Stimulated activated CD8-positive, alpha-beta memory T cell treated with anti-CD3 and anti-CD28 coated beads, Interleukin-7, amount 100 ng/mL, for 48 hours (primary cell): Measurements from ENCODE around the gene SNX12.
"Not testable (repeated sequence)": the region's sequence is repeated elsewhere in the genome, so short reads cannot be mapped to it uniquely, and the experiment has no call there.

Experiments
- DNase-seq, 2 donors: peaks; one replicate each; pipeline ENCODE4 v3.0.0-alpha.2; 2020; ENCODE audit warnings: low read depth in 1 of 2; ENCODE audit errors: extremely low read depth in 1 of 2

SNX12 gene

DNA sequence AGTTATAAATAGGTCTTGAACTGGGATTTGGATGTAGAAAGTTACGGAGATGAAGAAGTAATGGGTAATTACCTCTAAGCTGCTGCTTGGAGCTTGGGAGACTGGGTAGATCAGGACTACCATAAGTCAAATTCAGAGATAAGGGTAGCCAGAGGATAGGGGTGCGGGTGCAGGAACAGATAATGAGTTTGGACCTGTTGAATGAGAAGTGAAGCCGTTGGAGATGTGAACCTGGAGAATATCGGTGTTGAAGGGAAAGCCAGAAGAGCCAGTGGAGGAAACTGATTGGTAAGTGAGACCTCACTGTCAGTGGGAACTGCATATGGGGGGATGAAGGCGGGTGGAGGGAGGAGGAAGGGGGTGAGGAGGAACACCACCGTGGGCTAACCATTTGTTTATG lies 26.9 kb upstream of the SNX12 start:
- DNase-seq, result no peak

DNA sequence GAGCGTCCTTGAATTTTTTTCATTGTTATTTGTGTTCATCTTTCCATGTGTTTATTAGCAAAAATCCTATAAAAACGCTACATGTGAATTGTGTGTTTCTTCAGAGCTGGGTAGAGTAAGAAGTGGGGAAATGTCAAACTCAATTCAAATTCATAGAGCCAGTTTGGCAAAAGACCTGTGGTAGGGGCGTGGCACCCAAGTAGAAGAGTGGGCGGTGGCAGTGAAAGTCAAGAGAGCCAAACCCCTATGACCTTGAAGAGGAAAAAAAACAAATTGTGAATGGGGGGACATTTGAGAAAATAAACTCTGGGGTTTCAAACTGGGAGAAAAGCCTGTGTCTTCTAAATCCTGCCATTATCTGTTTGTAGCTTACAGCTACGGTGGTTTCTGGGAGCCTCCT lies 23.1 kb upstream of the SNX12 start:
- DNase-seq, result no peak

DNA sequence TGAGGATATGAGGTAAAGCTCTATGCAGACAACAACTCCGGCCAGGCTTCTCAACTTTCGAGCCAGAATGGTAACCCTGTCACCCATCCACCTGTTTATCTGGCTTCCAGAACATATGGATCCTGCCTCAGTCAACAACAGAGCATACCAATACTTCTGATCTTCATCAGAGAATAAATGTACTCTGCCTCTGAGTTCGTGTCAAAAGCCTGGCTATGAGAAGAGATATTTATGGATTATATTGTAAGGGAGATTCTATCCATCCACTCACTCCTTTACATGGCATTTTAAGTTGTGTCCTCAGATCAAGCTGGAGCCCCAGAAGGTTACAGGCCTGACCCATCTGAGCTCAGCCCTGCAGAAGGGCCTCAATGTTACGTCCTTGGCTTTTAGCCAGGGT lies 17.8 kb upstream of the SNX12 start:
- DNase-seq, result no peak

DNA sequence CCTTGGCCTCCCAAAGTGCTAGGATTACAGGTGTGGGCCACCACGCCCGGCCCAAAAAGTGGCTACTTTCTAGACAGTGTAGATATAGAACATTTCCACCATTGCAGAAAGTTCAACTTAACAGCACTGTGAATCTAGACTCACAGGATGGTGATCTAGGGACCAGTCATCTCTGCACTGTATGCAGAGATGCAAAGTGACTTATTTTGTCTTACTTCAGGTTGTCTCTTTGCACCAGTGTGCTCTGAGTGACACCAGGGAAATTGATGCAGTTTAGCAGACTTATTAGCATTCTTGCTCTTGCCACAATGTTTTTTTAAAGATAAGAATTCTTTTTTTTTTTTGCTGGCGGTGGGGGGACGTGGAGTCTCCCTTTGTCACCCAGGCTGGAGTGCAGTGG lies 14.7 kb upstream of the SNX12 start:
- no peak for DNase-seq

DNA sequence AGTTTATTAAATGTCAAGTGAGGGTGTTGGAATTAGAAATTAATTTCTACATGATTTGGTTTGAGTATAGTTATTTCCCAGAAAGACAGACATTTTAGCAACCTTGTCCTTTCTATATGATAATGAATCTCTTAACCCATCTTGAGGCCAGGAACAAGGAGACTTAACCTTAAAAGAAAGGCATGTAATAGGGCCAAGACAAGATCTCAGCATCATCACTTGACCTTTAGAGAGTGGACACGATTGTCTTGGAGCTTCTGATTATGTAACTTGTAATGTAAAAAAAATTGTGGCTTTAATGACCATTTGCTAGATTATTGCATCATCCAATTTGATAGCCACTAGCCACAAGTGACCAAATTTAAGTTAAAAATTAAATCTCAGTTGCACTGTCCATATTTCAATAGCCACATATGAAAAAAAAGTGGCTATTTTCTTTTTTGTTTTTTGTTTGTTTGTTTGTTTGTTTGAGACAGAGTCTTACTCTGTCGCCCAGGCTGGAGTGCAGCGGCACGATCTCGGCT lies 14.1 kb upstream of the SNX12 start:
- DNase-seq, result no peak

DNA sequence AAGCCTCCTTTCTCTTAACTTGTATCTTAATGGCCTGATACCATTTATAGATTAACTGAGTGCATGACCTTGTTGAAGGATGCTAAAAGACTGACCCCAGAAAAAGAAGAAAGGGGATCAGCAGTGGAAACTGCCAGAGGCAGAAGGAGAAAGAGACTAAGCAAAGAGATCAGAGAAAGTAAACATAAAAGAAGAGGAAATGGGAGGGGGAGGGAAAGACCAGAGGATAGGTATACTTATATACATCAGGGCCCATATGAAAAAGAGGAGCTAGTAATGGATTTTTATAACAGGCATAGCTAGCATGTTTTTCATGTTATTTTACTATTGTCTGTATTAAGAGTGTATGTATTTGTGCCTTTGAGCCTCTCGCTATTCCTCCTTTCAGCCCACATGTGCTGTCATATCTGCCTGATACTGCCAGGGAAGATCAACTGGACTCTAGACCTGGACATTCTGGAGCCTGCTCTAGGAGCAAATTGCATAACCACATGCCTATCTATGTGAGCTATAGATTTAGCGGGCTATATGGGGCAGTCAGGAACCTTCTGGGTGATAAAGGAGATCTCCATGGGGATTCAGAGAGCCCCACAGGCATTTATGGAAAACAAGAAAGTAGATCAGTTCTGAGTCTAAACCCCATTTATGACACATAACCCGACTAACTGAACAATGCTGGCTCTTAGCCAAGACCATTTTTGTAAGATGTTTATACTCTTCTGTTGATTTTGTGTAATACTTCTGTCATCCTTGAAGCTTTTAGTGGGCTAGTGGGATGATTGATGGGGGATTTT lies 13.4 kb upstream of the SNX12 start:
- no peak for DNase-seq

DNA sequence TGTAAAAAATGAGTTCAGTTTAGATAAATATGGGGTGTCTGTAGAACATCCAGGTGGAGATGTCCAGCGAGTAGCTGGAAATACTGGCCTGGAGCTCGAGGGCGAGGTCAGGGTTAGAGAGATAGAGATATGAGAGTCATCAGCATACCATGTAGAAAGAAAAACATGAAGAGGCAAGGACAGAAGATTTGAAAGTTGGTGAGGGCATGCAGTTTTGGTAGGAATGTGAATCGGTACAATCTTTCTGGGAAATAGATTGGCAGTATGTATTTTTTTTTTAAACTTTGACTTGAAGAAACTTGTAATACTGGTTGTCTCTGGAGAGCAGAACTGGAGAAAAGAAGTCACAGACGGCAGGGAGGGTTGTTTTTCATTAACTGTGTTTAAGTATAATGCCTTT lies 2.4 kb upstream of the SNX12 start:
- DNase-seq, result no peak

DNA sequence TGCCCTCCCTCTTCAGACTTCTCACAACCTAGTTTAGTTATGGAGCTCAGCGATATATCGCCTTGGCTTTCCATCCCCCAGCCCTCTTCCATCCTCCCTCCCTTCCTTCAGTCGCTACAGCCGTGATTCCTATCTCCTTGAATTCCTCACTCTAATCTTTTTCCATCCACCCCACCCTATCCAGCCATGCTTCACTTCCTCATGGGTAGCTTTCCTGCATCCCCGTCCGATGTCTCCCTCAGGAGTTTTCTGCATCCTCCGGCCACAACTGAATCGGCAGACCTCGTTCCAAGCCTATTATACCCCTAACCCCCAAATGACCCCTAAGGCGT lies 456 bp downstream of the SNX12 start:
- no peak for DNase-seq

DNA sequence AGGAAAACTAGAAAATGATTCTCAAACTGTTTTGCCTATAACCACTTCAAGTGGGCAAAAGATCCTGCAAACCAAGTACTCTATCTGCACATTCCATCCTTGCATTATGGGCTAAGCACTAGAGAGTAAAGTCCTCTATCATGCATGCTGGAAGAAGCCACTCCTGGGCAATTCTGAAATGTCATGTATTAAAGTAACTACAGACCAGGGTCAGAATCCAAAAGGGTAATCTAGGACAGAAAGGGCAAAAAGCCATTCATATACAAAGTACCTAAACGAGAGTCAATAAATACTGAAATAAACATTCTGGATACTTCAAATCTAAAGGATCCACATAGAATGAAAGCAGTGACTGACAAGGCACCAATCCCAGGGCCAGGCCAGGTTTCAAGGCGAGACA lies 1.0 kb downstream of the SNX12 start:
- no peak for DNase-seq

DNA sequence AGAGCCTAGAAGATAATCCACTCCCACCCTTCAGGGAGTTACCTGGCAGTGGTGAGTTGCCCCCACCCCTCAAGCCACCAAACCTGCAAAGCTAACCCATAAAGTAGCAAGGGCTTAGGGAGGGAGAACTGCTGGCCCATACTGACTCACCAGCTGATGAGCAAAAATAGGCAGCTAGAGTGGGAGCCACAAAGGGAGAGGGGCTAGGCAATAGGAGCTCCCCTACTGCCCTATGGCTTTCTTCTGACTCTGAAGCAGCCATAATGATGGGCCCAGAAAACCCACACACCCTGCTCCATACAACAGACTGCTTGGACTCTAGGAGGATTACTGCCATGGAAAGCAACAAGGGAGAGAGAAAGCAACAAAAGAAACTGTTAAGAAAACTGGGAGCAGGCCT lies 8.0 kb downstream of the SNX12 start:
- DNase-seq, result no peak

DNA sequence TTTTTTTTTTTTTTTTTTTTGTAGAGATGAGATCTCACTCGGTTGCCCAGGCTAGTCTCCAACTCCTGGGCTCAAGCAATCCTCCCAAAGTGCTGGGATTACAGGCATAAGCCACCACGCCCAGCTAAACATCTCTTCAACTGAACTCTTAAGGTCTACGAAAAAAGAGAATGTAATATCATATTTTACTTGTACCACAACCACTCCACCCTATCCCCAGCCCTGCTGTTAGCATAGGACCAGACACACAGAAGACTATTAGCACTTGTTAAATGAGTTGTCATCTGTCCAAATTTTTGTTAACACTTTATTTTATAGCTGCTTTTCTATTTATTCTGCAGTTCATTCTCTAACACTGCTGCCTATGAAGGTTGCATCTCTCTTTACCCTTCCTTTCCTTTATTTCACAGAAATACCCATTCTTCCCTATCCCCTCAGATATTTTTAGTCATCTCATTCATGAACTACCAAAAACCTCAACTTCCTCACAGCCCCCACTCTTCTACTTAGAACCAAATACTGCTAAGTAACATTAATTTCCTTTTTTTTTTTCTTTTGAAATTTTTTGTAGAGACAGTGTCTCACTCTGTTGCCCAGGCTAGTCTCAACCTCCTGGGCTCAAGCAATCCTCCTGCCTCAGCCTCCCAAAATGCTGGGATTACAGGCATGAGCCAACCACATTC lies 10.1 kb downstream of the SNX12 start:
- no peak for DNase-seq

DNA sequence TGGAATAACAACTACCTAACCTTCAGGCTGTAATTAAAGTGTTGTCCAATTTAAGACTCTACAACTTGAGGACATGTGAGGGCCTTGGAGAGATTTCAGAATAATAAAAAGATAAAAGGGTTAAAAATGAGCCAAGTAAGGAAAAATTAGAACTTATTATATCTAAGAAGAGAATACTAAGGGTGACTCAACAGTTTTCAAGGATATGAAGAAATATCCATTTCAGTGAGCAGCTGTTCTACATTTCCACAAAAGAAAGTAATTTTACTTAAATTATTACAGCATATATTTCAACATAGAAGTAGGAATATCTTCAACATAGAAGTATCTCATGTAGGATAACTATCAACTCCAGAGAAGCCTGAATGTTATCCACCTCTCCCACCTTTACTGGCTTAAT lies 11.3 kb downstream of the SNX12 start:
- no peak for DNase-seq

DNA sequence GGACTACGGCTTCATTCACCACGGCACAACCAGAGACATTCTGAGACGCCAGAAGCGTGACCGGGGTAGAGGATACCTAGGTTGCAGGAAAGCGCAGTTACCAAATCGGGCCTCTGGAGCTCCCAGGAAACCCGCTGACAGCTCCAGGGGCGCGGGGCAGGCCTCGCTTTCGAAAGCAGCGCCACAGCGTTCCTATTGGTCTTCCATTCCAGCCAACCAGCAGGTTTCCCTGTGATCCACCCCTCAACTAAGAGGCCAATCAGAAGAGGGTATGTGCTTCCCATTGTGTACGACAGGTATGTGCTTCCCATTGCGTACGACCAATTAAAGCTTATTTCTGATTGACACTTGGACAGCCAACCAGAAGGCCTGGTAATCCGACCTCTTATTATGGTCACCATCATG lies 14.9 kb downstream of the SNX12 start:
- no peak for DNase-seq

DNA sequence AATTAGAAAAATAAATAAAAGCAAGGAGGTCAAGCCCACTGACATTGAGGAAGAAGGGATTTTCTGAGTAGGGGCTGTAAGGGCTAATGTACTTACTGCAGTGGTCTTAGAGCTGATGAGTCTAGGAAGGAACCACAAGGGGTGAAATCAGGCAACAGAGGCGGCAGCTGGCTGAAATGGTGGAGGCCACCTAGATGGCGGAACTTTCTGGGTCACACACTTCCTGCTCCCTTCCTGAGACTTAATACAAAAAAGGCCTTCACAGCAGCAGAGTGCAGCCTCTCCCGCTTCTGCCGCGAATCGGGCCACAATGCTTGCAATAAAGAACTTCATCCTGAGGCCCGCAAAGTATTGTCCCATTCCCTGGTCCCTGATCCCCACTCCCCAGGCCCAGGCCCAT lies 15.4 kb downstream of the SNX12 start:
- DNase-seq, result no peak

DNA sequence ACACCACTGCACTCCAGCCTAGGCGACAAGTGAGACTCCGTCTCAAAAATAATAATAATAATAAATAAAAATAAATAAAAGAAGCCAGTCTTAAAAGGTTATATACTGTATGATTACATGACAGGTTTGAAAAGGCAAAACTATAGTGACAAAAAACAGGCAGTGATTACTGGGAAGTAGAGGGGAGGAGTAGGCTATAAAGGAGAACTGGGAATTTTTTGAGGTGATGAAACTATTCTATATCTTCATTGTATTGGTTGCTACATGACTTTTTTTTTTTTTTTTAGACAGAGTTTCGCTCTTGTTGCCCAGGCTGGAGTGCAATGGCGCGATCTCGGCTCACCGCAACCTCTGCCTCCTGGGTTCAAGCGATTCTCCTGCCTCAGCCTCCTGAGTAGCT lies 20.2 kb downstream of the SNX12 start:
- not testable (repeated sequence) for DNase-seq

DNA sequence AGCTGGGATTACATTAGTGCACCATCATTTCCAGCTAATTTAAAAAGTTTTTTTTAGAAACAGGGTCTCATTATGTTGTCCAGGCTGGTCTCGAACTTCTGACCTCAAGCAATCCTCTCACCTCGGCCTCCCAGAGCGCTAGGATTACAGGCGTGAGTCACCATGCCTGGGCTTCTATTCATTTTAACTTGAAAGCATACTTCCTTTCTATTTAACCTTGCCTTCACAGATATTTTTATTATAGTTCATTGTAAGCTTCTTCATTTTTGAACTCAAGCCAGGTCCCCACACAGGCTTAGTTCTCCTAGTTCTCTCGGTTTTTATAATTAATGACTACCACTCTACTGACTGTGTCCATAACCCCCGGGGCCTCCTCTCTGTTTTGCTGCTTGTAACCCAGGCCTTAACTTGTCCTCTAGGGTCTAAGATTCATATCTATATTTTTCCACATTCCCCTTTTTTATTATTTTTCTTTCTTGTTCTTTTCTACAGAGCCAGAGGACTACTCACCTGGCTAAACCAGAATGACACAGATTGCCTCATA lies 50.7 kb downstream of the SNX12 start:
- DNase-seq, result no peak
